ENCODE data around the gene SPEM3.
"Not testable (repeated sequence)": the region's sequence is repeated elsewhere in the genome, so short reads cannot be mapped to it uniquely, and the experiment has no call there.

SPEM3 gene

DNA sequence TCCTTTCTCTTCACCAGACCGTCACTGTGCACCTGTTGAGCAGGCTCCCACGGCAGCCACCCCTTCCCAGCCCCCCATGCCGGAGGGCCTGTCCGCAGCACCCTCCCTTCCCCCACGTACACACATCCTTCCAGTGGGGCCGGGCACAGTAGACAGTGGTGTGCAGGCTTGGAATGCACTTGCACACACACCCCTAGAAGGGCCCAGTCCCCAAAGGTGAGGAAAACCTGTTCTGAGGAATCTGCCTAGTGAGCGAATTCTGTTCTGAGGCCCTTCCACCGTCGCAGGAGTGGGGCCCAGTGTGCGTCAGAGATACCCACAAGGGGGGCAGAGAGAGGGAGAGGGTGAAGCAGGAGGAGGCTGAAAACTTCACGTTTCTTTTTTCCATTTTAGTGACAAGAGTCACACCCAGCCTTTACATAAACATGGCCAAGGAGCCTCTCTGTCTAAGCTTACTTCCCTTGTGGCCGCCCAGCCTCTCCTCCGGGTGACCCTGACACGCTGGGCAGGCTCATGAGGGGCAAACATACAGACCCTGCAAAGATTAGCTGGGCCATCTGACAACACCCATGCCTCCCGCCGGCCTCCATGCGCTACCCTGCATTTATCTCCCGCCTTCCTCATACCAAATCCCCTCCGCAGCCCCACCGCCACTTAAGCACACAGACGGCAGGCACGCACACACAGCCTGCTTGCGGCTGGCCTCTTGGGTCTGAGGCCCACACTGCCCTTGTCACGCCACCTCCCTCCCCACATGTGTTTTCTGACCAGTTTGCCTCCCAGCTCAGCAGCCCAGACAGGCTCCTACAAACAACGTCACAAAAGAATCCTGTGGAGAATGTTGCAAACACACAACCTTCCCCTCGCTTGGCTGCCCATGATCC lies 49.0 kb downstream of the SPEM3 start:
- H3K4me3 ChIP-seq (replicated peaks; ENCODE audit: low read depth, low read length), result peak overlapping the region; percentile 71
- DNase-seq (ENCODE audit: low read depth), result peak; percentile 78
- TF ChIP-seq, protein P1, sequence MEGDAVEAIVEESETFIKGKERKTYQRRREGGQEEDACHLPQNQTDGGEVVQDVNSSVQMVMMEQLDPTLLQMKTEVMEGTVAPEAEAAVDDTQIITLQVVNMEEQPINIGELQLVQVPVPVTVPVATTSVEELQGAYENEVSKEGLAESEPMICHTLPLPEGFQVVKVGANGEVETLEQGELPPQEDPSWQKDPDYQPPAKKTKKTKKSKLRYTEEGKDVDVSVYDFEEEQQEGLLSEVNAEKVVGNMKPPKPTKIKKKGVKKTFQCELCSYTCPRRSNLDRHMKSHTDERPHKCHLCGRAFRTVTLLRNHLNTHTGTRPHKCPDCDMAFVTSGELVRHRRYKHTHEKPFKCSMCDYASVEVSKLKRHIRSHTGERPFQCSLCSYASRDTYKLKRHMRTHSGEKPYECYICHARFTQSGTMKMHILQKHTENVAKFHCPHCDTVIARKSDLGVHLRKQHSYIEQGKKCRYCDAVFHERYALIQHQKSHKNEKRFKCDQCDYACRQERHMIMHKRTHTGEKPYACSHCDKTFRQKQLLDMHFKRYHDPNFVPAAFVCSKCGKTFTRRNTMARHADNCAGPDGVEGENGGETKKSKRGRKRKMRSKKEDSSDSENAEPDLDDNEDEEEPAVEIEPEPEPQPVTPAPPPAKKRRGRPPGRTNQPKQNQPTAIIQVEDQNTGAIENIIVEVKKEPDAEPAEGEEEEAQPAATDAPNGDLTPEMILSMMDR (IDR thresholded peaks at IDR 0.05; ENCODE audit: low read length, missing control alignments), result no peak

DNA sequence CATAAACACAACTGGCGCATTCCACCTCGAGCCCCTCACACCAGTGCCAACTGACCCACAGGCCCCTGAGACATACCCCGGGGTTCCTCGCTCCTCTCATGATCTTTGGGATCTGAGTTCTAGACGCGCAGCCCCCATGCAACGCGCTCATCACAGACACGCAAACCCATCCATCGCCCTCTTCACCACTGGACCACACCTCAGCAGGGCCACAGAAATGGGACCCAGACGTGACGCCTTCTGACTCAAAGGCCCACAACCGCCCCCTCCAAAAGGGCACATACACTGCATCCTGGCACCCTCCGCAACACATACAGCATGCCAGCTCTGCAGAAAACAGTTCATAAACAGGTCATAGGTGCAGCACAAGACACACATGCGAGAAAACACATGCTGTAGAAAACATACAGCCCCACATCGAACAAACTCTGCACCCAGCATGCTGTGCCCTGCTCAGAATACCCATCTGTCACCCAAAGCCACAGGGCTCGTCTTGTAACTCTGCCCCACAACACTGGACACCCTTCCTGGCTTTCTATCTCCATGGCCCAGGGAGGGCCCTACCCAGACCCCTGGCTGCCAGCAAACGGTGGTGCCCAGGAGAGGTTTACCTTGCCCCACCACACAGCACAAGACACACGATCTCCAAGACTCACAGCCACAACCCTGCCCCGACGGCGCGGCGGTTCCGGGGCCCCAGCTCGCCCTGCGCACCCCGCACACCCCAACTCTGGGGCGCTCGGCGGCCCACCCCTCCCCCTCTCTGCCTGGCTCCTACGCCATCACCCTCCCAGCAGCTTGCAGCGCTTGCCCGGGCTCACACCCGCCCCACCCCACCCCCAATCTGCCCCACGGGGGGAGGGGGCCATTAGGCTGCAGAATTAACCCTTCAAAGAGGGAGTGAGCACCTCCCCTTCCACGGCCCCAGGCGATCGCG lies 49.9 kb downstream of the SPEM3 start:
- H3K4me3 ChIP-seq (replicated peaks; ENCODE audit: low read depth, low read length), result peak overlapping the region; percentile 71
- TF ChIP-seq, protein P1 (IDR thresholded peaks at IDR 0.05; ENCODE audit: low read length, missing control alignments), result no peak

DNA sequence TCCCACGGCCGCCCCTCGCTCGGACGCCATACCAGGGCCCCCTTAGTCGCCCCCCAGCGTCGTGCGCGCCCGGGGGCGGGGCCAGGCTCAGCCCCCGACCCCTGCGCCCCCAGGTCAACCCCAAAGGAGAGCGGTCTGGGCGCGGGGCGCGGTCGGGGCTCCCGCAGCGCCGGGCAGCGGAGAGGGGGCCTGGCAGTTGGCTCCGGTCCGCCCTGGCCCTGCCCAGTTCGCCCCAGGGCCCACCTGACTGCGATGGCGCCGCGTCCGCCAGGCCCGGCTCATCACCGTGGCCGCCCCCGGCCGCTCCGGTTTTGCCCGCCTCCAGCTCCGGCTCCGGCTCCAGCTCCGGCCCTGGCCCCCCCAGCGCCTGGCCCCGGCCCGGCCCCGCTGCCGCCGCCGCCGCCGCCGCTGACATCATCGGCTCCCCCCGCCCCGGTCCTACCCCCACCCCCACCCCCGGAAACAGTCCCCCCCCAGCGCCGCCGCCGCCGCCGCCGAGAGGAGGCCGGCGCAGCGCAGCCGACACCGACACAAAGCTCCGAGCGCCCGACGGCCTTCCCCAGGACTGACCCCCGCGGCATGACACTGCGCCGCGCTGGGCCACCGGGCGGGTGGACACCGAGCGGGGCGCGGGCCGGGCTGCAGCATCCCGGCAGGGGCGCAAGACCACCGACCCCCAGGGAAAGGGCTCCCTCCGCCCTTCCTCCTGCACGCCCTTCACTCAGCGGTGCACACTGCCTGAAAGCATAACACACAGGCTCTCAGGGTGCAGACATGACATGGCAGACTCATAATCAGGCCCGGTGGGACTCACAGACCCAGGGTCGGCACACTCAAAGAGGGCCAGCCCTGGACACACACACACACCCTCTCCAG lies 50.8 kb downstream of the SPEM3 start, which contains the start of gene ZBTB4:
Gene ZBTB4 (minus strand): TSS at position 419 of the 876 bp plus-strand sequence. CDS start 12,830 bp downstream, outside the sequence.
- DNase-seq (ENCODE audit: low read depth), result no peak
- H3K4me3 ChIP-seq (replicated peaks; ENCODE audit: low read depth, low read length), result peak within 1 kb of the TSS; percentile 71
- TF ChIP-seq, protein P1 (IDR thresholded peaks at IDR 0.05; ENCODE audit: low read length, missing control alignments), result no peak

More for the DNA sequence above, 49.9 kb downstream of the SPEM3 start:
- DNase-seq (ENCODE audit: low read depth), result no peak

DNA sequence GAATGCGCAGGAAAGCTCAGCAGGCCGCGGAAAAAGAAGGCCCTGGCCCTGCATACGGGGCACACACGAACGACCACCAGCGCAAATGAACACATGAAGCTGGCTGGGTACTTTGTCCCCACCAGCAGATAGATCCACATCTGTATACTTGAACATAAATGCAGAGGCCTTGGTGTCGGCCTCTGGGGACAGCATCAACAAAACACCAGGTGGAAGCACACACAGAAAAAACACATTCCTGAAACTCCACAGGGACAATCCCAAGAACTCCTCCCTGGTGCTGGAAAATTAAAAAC lies 51.4 kb downstream of the SPEM3 start:
- TF ChIP-seq, protein P1 (IDR thresholded peaks at IDR 0.05; ENCODE audit: low read length, missing control alignments), result no peak
- peak overlapping the region; percentile 71 for H3K4me3 ChIP-seq (replicated peaks; ENCODE audit: low read depth, low read length)
- no peak for DNase-seq (ENCODE audit: low read depth)

DNA sequence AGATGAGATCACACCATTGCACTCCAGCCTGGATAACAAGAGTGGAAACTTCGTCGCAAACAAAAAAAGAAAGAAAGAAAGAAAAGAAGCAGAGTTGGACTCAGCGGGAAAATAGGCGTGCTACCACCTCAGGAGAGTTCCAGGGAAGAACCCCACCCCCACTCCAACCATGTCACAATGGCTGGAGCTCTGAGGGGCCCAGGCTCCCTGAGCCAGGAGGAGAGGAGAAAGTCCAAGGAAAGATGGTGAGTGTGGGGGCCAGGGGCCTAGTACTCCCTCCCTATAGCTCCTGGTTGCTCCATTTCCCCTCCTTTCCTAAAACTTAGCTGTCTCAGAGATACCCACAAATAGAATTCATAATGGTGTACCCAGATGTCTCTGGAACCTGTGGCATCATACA lies 52.6 kb downstream of the SPEM3 start, which contains the start of gene SLC35G6:
Gene SLC35G6 (plus strand): TSS at position 172 of the 400 bp plus-strand sequence. CDS start 71 bp downstream, at position 243.
- H3K4me3 ChIP-seq (replicated peaks; ENCODE audit: low read depth, low read length); DNase-seq (ENCODE audit: low read depth): not testable (repeated sequence)

DNA sequence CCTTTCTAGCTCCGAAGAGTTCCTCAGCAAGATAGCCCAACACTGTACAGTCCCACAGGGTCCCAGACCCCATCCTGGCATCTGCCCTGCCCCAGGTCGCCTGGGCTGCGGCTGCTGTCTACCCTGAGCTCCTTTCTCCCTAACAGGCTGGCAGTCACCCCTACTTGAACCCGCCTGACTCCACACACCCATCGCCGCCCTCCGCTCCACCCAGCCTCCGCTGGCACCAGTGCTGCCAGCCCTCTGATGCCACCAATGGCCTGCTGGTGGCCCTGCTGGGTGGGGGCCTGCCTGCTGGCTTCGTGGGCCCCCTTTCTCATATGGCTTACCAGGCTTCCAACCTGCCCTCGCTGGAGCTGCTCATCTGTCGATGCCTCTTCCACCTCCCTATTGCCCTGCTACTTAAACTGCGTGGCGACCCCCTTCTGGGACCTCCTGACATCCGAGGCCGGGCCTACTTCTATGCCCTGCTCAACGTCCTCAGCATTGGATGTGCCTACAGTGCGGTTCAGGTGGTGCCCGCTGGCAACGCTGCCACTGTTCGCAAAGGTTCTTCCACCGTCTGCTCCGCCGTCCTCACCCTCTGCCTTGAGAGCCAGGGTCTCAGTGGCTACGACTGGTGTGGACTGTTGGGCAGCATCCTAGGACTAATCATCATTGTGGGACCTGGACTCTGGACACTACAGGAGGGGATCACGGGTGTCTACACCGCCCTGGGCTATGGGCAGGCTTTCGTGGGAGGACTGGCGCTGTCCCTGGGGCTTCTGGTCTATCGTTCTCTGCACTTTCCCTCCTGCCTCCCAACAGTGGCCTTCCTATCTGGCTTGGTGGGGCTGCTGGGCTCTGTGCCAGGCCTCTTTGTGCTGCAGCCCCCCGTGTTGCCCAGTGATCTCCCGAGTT lies 53.4 kb downstream of the SPEM3 start:
- DNase-seq (ENCODE audit: low read depth); H3K4me3 ChIP-seq (replicated peaks; ENCODE audit: low read depth, low read length): not testable (repeated sequence)

Measured in fibroblast of pulmonary artery (primary cell).